GM19452 (cell line): Measurements from ENCODE around the gene RAMP2.
"Not testable (repeated sequence)": the region's sequence is repeated elsewhere in the genome, so short reads cannot be mapped to it uniquely, and the experiment has no call there.

Source experiments
- ATAC-seq: cut with Tn5 transposase; IDR thresholded peaks from one replicate; pipeline ENCODE4 v1.9.1; 2021; ENCODE audit not compliant: unreplicated experiment

Gene RAMP2, protein sequence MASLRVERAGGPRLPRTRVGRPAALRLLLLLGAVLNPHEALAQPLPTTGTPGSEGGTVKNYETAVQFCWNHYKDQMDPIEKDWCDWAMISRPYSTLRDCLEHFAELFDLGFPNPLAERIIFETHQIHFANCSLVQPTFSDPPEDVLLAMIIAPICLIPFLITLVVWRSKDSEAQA

DNA sequence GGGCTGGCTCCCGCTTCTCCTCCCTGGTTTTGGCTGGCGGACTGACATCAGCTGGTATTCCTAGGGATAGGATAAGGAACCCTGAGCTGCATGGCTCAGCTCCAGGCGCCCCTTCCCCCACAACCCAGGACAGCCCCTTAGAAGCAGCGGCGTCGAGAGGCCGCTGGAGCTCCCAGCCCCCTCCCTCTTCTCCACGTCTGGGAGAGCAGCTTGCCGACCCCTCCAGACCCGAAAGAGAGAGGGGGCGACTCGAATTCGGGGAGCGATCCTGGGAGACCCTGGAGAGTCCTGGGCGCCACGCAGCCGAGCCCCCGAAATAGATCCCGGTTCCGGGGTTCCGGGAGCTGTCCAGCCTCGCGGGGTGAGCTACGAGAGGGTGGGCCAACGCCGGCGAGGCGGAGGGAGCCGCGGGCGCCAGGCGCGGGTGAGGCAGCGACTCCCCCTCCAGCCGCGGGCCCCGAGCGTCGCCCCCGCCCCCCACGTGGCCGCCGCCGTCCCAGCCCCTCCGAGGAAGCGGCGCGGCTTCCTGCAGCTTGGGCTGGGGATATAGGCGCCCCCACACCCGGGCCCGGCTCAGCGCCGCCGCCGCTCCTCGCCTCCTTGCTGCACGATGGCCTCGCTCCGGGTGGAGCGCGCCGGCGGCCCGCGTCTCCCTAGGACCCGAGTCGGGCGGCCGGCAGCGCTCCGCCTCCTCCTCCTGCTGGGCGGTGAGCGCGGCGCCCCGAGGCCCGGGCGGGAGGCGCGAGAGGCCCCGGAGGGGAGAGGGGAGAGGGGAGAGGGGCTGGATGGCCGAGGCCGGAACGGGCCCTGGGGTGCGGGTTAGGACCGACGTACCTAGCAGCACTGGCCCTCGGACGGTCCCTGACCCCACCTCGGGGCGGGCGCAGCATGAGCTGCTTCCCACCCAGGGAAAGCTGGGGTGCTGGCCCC is at the start of gene RAMP2:
RAMP2 (plus strand) TSS at position 576 of the 930 bp plus-strand sequence; CDS start at position 611, 35 bp downstream.
- ATAC-seq: no peak

DNA sequence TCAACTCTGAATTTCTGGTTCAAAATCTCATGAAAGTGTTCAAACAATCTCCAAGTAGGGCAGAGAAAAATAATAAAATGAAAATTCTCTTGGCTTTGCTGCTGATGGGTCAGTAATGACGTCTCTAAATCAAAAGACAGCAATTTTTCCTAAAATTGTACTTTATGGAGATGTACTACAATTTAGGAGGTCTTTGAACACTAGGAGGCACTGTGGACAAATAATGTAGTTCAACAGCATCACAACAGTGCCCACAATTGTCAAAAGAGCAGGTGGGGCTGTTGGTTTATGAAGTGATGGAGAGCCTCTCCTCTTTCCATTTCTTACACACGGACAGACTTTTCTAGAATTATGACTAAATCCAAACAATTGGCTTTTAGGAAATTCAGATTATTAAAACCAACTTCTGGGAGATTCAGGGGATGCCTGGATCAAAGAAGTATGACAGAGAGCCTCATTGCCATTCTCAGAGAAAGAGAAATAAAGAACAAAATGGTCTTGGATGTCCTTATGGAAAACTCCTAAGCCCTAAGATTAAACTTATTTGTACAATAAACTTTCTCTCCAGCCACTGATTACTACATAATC is 39.9 kb upstream of the RAMP2 start:
- ATAC-seq: no peak

DNA sequence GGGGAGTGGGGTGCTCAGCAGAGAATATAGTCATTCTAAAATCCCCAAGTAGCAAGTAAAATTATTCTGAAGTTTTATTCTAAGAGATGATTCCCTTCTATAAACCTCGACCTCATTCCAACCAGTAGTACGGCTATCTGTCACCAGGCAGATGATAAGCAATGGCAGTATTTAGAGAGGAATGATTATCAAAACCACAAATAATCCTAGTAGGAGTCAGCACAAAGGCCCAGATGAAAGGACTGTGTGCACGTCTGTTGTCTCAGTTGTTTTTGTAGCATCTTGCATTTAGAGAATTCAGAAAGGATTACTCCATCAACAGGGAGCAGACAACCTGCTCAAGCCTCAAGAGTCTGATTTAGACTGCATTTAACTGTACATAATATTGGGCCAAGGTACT is 37.4 kb upstream of the RAMP2 start:
- ATAC-seq: no peak

DNA sequence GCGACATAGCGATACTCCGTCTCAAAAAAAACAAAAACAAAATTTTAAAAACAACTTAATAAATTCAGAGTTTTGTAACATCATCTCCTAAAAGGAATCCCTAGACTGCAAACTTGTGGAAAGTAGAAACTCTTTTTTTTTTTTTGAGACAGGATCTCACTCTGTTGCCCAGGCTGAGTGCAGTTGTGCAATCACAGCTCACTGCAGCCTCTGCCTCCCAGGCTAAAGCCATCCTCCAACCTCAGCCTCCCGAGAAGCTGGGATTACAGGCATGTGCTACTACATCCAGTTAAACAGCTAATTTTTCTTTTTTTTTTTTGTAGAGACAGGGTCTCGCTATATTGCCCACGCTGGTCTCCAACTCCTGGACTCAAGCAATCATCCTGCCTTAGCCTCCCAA is 35.9 kb upstream of the RAMP2 start:
- ATAC-seq: no peak

DNA sequence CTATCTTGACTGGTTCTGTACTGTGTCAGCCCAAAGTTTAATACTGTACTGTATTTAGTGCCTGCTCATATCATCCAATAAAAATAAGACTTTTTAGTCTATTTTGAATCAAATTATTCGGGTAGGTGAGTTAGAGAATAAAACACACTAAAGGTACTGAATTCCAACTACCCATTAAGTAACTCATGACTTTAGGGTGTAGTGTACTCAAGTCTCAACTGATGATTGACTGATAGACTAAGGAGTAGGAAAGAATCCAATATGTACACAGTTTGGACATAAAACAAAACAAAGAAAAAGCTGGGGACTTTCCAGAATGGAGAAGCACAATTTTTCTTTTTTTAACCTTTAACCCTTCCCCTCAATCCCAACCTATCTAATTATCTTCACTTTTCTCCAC is 20.3 kb upstream of the RAMP2 start:
- no peak for ATAC-seq

DNA sequence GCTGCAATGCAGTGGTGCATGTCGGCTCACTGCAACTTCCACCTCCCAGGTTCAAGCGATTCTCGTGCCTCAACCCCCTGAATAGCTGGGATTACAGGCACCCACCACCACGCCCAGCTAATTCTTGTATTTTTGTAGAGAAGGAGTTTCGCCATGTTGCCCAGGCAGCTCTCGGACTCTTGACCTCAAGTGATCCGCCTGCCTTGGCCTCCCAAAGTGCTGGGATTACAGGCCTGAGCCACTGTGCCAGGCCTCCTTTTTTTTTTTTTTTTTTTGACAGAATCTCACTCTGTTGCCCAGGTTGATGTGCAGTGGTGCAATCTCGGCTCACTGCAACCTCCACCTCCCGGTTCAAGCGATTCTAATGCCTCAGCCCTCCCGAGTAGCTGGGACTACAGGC is 18.1 kb upstream of the RAMP2 start:
- ATAC-seq: not testable (repeated sequence)

DNA sequence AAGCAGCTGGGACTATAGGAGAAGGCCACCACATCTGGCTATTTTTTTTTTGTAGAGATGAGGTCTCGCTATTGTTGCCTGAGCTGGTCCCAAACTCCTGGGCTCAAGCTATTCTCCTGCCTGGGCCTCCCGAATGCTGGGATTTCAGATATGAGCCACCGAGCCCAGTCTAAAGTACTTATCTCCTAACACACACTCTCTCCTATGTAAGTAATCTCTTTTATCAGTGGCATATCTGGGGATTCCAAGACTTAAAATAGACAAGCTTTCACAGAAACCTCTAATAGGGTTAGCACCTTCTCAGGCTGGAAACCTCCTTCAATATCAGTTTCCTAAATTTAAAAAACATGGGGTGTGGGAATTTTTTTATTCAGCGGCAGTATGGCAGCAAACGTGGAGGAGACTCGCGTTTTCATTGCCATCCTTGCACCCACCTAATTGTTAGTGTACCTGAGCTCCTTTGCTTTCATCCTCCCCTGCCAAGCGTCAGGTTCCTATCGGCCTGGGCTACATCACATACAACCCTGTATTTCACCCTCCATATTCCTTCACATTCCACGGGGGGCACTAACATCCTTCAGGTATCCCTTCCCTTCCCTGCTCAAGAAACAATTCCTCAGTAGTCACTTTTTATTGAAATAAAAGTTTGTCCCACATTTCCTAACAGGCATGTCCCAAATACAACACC is 17.3 kb upstream of the RAMP2 start:
- no peak for ATAC-seq

DNA sequence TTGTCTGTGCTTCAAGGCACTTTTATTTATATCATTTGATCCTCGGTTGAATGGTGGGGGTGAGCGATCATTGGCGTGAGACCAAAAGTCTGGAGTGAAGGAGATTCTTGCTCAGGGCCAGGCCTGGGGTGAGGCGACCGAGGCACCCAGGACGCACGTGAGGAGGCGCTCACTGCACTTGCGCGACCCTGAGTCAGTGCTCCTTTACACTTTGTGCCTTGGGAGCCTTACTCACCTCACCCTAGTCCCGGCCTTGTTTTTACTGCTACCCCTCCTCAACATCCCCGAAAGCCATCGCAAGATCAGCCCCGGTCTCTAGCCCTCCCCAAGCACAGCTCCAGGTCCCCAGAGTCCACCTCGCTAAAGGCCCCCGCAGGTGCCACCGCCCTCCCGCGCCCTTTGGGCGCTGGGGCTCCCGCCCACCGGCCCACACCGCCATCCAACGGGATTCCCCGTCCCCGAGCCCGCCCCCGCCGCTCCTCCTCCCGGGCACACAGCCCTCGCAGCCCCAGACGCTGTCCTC is 16.7 kb upstream of the RAMP2 start:
- ATAC-seq: peak; percentile 57

DNA sequence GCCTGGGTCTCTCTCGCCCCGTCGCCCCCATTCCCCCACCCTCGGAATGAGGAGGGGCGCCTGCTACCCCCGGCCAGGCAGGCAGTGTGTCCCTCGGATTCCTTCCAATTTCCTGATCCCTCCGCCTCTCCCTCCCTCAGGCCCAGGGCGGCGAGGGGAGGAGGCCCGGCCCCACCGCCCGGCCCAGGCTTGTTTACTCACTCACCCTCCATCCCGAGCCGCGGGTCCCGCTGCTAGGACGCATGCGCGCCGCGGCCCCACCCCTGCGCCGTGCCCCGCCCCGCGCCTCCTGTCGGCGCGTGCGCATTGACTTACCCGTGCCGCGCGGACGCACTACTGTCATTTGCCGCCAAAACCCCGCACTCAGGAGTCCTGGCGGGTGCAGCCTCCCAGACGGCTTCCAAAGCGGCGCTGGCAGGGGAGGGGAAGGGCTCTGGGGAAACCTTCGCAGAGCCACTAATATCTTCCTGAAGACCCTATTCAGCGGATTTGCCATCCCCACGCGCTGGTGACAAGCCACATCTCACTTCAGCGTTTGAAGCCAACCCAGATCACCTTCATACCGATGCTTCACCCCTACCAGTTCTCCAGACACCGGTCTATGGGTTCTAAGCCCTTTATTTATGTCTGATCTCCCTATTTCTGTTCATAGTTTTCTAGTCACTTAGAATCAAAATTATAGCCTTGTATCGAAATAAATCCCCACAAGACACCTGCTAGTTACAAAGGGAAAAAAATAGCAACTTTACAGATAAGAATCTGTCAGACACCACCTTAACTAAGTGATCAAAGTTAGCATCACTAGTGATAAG is 16.0 kb upstream of the RAMP2 start, which contains the start of gene EZH1:
EZH1 (minus strand) TSS at position 235 of the 812 bp plus-strand sequence. CDS start 16,099 bp downstream, outside the sequence.
- peak; percentile 76 for ATAC-seq

DNA sequence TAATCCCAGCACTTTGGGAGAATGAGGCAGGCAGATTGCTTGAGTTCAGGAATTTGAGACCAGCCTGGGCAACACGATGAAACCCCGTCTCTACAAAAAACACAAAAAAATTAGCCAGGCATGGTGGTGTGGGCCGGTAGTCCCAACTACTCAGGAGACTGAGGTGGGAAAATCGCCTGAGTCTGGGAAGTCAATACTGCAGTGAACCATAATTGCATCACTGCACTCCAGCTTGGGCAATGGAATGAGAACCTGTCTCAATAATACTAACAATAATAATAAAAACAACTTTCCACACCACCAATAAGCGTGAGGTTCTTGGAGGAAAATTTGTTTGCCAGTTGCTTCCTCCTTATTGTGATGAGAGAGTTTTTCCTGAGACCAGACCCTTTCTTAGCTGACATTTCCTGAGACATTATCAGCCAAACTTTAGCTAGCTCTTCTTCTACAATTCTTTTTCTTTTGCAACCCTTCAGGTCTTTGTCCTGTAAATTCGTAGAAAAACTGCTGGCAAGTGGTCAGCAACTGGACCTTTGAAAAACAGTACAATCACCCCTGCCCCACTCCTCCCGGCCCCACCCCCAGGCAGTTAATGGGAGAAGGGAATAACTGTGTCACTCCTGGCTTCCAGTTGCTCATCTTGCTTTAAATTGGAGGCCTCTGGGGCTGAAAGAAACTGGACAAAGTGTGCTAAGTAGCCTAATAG is 12.7 kb upstream of the RAMP2 start:
- no peak for ATAC-seq

DNA sequence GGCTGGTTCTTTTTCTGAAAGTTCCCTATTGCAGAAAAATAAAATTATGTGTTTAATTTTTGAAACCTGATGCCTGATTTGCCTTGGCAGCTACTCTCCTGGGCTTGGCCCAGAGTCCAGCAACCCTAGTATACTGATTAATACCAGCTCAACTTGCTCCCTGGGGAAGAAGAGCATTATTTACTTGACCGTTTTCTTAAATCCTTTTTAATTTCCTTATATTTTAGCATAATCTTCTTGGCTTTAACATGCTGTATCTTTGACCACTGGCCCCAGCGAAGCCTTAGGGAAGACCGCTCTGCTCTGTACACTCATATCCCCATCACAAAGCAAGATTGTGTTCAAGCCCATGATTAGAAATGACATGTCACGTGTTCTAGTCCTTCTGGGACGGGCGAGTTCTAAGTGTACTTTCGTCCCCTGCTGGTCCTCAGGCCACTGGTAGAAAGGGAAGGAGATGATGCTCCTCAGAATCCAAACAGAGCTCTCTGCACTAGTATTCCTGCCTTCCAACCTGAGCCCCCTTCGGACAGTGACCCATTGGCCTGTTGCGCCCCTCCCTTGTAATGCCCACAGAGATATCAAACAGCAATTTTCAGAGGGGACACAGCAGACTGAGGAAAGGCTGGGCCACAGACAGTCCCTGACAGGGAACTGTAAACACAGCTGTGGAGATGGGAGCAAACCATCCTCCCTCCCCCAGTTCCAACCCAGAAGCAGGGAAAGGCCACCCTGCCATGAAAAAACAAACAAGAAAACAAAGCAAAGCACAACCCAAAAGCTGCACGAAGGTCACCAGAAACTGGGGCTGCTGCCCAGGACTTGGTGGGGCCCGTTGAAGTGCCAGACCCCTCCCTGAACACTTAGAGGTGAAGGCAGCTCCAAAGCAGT is 11.9 kb upstream of the RAMP2 start:
- ATAC-seq: no peak

DNA sequence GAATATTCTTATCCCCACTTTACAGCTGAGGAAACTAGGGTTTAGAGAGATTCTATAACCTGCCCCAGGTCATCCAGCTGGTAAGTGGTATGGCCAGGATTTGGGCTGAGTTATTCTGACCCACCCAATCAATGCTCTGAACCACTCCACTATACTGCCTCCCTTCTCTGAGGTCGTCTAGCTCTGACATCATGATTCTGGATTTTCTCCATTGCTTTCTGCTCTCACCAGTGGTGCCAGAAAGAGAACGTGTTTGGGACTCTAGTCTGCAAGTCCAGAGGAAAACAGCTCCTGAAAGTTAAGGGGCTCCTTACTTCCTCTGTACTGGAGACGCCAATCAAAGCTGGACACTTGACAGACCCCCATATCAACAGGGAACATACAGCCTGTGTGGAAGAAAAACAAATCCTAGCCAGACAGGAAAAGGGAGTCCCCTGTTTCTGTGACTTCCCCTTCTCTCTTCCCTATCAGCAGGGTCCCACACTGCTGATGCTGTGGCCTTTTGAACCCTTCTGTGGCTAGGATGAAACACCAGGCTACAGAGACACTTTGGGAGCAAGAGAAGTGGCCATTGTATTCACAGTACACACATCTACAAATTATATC is 10.2 kb upstream of the RAMP2 start:
- no peak for ATAC-seq

DNA sequence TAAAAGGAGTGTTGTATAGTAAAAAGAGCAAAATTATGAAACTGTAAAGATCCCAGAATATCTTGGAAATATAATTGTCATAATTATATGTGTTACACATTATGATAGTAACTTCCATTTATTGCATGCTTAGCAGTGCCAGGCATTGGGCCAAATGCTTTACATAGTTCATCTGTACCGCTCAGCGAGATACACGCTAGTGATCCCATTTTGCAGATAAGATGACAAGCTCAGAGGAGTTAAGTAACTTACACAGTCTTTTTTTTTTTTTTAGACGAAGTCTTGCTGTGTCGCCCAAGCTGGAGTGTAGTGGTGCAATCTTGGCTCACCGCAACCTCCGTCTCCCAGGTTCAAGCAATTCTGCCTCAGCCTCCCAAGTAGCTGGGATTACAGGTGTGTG is 9.4 kb upstream of the RAMP2 start:
- ATAC-seq: no peak

DNA sequence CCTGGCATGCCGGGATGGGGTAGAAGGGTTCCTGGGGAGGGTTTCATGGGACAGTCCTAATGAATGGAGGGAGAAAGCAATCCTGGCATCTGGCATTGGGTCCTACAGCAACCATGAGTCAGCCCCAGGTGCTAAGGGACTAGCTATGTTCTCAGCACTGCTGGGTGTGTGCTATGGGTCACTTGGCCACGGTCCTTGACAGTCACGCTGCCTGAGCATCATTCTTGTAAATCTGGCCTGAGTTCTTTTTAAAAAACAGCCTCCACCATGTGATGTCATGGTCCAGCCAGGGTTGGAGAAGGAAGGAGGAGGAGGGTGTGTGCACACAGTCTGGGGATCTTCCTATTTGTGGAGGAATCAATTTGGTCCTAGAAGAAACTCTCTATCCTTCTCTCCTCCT is 6.2 kb upstream of the RAMP2 start:
- no peak for ATAC-seq

DNA sequence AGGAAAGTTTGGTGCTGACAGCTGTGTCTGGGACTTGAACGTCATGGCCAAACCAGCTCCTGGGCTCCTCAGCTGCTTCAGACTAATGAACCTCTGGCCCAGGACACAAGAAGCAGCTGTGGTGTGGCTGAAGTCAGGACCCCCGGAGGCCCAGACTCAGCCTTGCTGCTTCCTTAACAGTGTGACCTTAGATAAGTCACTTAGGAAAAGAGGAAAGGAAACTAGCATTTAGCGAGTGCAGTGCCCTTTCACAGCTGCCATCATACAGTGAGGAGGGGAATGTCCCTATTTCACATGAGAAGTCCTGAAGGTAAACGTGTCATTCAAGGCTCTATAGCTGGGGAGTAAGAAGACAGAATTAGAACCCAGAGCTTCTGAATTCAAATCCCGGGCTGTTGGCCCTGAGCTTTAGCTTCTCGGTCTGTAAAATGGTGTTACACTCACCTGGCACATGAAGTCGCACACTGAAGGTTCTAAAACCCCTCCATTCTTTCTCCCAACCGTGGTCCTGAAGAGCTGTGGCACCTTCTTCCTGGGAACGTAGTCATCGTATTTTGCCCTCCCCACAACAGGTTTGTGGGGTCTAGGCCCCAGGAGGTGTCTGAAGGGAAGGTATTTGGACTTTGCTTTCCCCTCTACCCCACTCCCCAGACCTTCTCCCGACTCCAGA is 910 bp upstream of the RAMP2 start:
- ATAC-seq: no peak

DNA sequence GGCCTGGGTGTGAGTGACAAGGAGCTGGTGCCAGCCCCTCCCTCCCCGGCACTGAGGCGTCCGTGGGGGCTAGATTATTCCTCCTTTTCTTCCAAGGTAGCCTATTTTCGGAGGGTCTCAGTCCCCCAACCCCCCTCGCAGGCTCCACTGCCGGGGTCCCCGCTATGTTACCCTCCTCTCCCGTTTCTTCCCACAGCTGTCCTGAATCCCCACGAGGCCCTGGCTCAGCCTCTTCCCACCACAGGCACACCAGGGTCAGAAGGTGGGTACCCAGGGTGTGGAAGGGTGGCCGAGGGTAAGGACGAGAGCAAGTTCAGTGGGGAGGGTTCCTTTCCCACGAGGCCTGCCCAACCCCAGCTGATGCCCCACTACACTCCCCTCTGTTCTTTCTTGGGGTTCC is 611 bp downstream of the RAMP2 start:
- ATAC-seq: no peak

DNA sequence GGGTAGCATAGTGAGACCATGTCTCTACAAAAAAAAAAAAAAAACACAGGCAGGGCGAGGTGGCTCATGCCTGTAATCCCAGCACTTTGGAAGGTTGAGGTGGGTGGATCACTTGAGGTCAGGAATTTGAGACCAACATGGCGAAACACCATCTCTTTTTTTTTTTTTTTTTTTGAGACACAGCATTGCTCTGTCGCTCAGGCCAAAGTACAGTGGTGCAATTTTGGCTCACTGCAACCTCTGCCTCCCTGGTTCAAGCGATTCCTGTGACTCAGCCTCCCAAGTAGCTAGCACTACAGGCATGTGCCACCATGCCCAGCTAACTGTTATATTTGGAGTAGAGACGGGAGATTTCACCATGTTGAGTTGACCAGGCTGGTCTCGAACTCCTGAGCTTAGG is 5.1 kb downstream of the RAMP2 start:
- ATAC-seq: no peak

DNA sequence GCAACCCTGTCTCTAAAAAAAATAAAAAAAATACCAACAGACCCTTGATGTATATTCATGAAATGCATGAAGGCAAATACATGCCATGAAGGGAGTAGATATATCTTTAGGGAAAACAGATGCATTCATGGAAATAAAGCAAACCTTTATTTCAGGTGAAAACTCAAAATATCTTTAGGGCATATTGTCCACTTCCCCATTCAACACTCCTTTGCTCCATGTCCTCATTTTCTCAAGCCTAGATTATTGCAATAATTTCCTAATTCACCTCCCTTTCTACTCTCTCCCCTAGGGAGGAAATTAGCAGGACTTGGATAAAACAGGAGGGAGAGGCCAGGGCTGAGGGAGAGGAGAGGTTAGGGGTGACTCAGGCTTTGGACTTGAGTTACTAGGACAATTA is 6.5 kb downstream of the RAMP2 start:
- no peak for ATAC-seq
